Peyer's patch (tissue), 4 donors: ENCODE results near the gene CDH23.

Experiments
- POLR2A ChIP-seq, 2 donors: fragments of 450-650 bp; IDR thresholded peaks; one replicate each; pipeline ENCODE4 v1.5.1; 2017; ENCODE audit warnings: antibody characterized with exemption in 2 of 2, mild to moderate bottlenecking in 2 of 2, moderate library complexity in 2 of 2
- TF ChIP-seq, protein P1 (sequence below), 6 experiments: fragments of 450-650 bp in 4 of 6; fragments of 200-600 bp in 2 of 6; sonication (generic) in 1 of 6; IDR thresholded peaks; one replicate each; pipeline ENCODE4 v1.5.1; 2017 to 2019; ENCODE audit warnings: antibody characterized with exemption in 6 of 6, mild to moderate bottlenecking in 3 of 6, moderate library complexity in 1 of 6

DNA sequence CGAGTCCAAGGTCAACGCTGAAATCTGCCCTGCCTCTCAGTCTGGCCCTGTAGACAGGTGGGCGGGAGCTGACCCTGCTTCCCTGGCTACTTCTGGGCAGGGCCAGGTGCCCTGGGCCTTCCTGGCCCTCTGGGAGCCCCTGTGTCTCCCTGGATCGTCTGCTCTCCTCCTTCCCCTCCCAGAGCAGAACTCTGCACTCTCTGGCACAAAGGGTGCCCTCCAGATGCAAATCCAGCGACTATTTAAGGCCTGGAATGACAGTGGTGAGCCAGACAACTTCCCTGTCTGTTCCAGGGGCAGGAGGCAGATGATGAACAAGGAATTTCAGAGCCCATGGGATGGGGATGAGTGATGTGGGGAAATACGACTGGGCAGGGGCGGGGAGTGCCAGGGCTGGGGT lies 259.5 kb downstream of the CDH23 start:
- TF ChIP-seq POLR2A (IDR thresholded peaks at IDR 0.05): no peak
- TF ChIP-seq, protein P1, sequence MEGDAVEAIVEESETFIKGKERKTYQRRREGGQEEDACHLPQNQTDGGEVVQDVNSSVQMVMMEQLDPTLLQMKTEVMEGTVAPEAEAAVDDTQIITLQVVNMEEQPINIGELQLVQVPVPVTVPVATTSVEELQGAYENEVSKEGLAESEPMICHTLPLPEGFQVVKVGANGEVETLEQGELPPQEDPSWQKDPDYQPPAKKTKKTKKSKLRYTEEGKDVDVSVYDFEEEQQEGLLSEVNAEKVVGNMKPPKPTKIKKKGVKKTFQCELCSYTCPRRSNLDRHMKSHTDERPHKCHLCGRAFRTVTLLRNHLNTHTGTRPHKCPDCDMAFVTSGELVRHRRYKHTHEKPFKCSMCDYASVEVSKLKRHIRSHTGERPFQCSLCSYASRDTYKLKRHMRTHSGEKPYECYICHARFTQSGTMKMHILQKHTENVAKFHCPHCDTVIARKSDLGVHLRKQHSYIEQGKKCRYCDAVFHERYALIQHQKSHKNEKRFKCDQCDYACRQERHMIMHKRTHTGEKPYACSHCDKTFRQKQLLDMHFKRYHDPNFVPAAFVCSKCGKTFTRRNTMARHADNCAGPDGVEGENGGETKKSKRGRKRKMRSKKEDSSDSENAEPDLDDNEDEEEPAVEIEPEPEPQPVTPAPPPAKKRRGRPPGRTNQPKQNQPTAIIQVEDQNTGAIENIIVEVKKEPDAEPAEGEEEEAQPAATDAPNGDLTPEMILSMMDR (IDR thresholded peaks at IDR 0.05): no peak
